ENCODE results near the gene STOML1.

STOML1 gene

GRCh38 chr15:74032606-74033561 lies 40.8 kb upstream of the STOML1 start:
- no peak for TF ChIP-seq POLR2A (IDR thresholded peaks at IDR 0.05; ENCODE audit: low read depth, low read length)
- DNase-seq (ENCODE audit: insufficient read length, low spot score) (no peak), FAIRE-seq (no peak)

- no peak for DNase-seq (ENCODE audit: insufficient read length, low spot score)
- no peak for TF ChIP-seq POLR2A (IDR thresholded peaks at IDR 0.05; ENCODE audit: low read depth, low read length)
- FAIRE-seq = no peak
Observed at GRCh38 chr15:74032046-74032445, 40.0 kb upstream of the STOML1 start.

- FAIRE-seq (no peak), DNase-seq (ENCODE audit: insufficient read length, low spot score) (no peak)
Observed at GRCh38 chr15:74028646-74029045, 36.6 kb upstream of the STOML1 start.

GRCh38 chr15:74027688-74028087 lies 35.6 kb upstream of the STOML1 start:
- TF ChIP-seq POLR2A (IDR thresholded peaks at IDR 0.05; ENCODE audit: low read depth, low read length) = no peak
- FAIRE-seq (no peak), DNase-seq (ENCODE audit: insufficient read length, low spot score) (no peak)

More at GRCh38 chr15:74028646-74029045, 36.6 kb upstream of the STOML1 start:
- no peak for TF ChIP-seq POLR2A (IDR thresholded peaks at IDR 0.05; ENCODE audit: low read depth, low read length)

- TF ChIP-seq POLR2A (IDR thresholded peaks at IDR 0.05; ENCODE audit: low read depth, low read length) = no peak
- no peak for DNase-seq (ENCODE audit: insufficient read length, low spot score)
- no peak for FAIRE-seq
Observed at GRCh38 chr15:74025436-74025835, 33.3 kb upstream of the STOML1 start.

- FAIRE-seq (no peak), DNase-seq (ENCODE audit: insufficient read length, low spot score) (no peak)
- no peak for TF ChIP-seq POLR2A (IDR thresholded peaks at IDR 0.05; ENCODE audit: low read depth, low read length)
Observed at GRCh38 chr15:74024687-74025086, 32.6 kb upstream of the STOML1 start.

GRCh38 chr15:74022706-74023470 lies 30.8 kb upstream of the STOML1 start:
- FAIRE-seq (no peak), DNase-seq (ENCODE audit: insufficient read length, low spot score) (no peak)
- TF ChIP-seq POLR2A (IDR thresholded peaks at IDR 0.05; ENCODE audit: low read depth, low read length) = no peak

GRCh38 chr15:74019734-74020133 lies 27.6 kb upstream of the STOML1 start:
- DNase-seq (ENCODE audit: insufficient read length, low spot score) (no peak), FAIRE-seq (no peak)
- TF ChIP-seq POLR2A (IDR thresholded peaks at IDR 0.05; ENCODE audit: low read depth, low read length) = no peak

- DNase-seq (ENCODE audit: insufficient read length, low spot score) = no peak
- FAIRE-seq = no peak
- no peak for TF ChIP-seq POLR2A (IDR thresholded peaks at IDR 0.05; ENCODE audit: low read depth, low read length)
Observed at GRCh38 chr15:74013374-74013894, 21.3 kb upstream of the STOML1 start.

GRCh38 chr15:74011610-74012009 lies 19.5 kb upstream of the STOML1 start:
- DNase-seq (ENCODE audit: insufficient read length, low spot score) (no peak), FAIRE-seq (no peak)
- TF ChIP-seq POLR2A (IDR thresholded peaks at IDR 0.05; ENCODE audit: low read depth, low read length) = no peak

- no peak for FAIRE-seq
- TF ChIP-seq POLR2A (IDR thresholded peaks at IDR 0.05; ENCODE audit: low read depth, low read length) = no peak
- no peak for DNase-seq (ENCODE audit: insufficient read length, low spot score)
Observed at GRCh38 chr15:74010929-74011540, 18.9 kb upstream of the STOML1 start.

GRCh38 chr15:74008901-74009300 lies 16.8 kb upstream of the STOML1 start:
- FAIRE-seq = no peak
- no peak for DNase-seq (ENCODE audit: insufficient read length, low spot score)
- no peak for TF ChIP-seq POLR2A (IDR thresholded peaks at IDR 0.05; ENCODE audit: low read depth, low read length)

GRCh38 chr15:74007820-74008371 lies 15.8 kb upstream of the STOML1 start:
- DNase-seq (ENCODE audit: insufficient read length, low spot score) (no peak), FAIRE-seq (no peak)
- no peak for TF ChIP-seq POLR2A (IDR thresholded peaks at IDR 0.05; ENCODE audit: low read depth, low read length)
